ENCODE results near the gene DNAJB5.

The DNAJB5 gene

GRCh38 chr9:35027374-35027773, 37.8 kb downstream of the DNAJB5 start:
- no peaks in the 10 kb centered on the region for H3K4me1 ChIP-seq (ENCODE audit: insufficient read depth, insufficient read length)
- no peaks in the 10 kb centered on the region for H3K27me3 ChIP-seq (ENCODE audit: insufficient read depth, insufficient read length)
- DNase-seq (ENCODE audit: low read depth, low spot score): no peak
- no peaks in the 10 kb centered on the region for H3K36me3 ChIP-seq (ENCODE audit: insufficient read depth, insufficient read length, low read length)
- H3K9ac ChIP-seq (ENCODE audit: insufficient read length, low read depth): no peak overlapping the region
- peaks cover 27% of the 10 kb centered on the region; the same call in 1 of the 2 replicates for H3K9me3 ChIP-seq (ENCODE audit: insufficient read depth, low read length)
- H3K4me3 ChIP-seq (ENCODE audit: insufficient read length, low read depth): no peak overlapping the region
- no peak for TF ChIP-seq SUZ12 (IDR thresholded peaks at IDR 0.05; ENCODE audit: extremely low read depth, insufficient read depth, insufficient read length)
- TF ChIP-seq YY1 (IDR thresholded peaks at IDR 0.05; ENCODE audit: insufficient read depth, insufficient read length): no peak
- no peak for TF ChIP-seq ZNF274 (IDR thresholded peaks at IDR 0.05; ENCODE audit: low read depth, low read length)

- TF ChIP-seq SUZ12 (IDR thresholded peaks at IDR 0.05; ENCODE audit: extremely low read depth, insufficient read depth, insufficient read length): no peak
- no peak for TF ChIP-seq YY1 (IDR thresholded peaks at IDR 0.05; ENCODE audit: insufficient read depth, insufficient read length)
- no peak for TF ChIP-seq ZNF274 (IDR thresholded peaks at IDR 0.05; ENCODE audit: low read depth, low read length)
- no peaks in the 10 kb centered on the region for H3K27me3 ChIP-seq (ENCODE audit: insufficient read depth, insufficient read length)
- no peaks in the 10 kb centered on the region for H3K36me3 ChIP-seq (ENCODE audit: insufficient read depth, insufficient read length, low read length)
- H3K9ac ChIP-seq (ENCODE audit: insufficient read length, low read depth): no peak overlapping the region
- no peak overlapping the region for H3K4me3 ChIP-seq (ENCODE audit: insufficient read length, low read depth)
- DNase-seq (ENCODE audit: low read depth, low spot score): no peak
- peaks cover 27% of the 10 kb centered on the region; the same call in 1 of the 2 replicates for H3K9me3 ChIP-seq (ENCODE audit: insufficient read depth, low read length)
- no peaks in the 10 kb centered on the region for H3K4me1 ChIP-seq (ENCODE audit: insufficient read depth, insufficient read length)
Observed at GRCh38 chr9:35027860-35028259, 38.3 kb downstream of the DNAJB5 start.

GRCh38 chr9:35028341-35028740, 38.8 kb downstream of the DNAJB5 start:
- no peak for DNase-seq (ENCODE audit: low read depth, low spot score)
- Histone ChIP-seq H3K9ac (ENCODE audit: insufficient read length, low read depth) (no peak overlapping the region), H3K27me3 (ENCODE audit: insufficient read depth, insufficient read length) (no peaks in the 10 kb centered on the region), H3K36me3 (ENCODE audit: insufficient read depth, insufficient read length, low read length) (no peaks in the 10 kb centered on the region), H3K9me3 (ENCODE audit: insufficient read depth, low read length) (peaks cover 27% of the 10 kb centered on the region; the same call in 1 of the 2 replicates), H3K4me1 (ENCODE audit: insufficient read depth, insufficient read length) (no peaks in the 10 kb centered on the region), H3K4me3 (ENCODE audit: insufficient read length, low read depth) (no peak overlapping the region)
- TF ChIP-seq YY1 (IDR thresholded peaks at IDR 0.05; ENCODE audit: insufficient read depth, insufficient read length): no peak
- TF ChIP-seq SUZ12 (IDR thresholded peaks at IDR 0.05; ENCODE audit: extremely low read depth, insufficient read depth, insufficient read length): no peak
- TF ChIP-seq ZNF274 (IDR thresholded peaks at IDR 0.05; ENCODE audit: low read depth, low read length): no peak

- no peak for TF ChIP-seq YY1 (IDR thresholded peaks at IDR 0.05; ENCODE audit: insufficient read depth, insufficient read length)
- no peak for TF ChIP-seq ZNF274 (IDR thresholded peaks at IDR 0.05; ENCODE audit: low read depth, low read length)
- TF ChIP-seq SUZ12 (IDR thresholded peaks at IDR 0.05; ENCODE audit: extremely low read depth, insufficient read depth, insufficient read length): no peak
- no peaks in the 10 kb centered on the region for H3K36me3 ChIP-seq (ENCODE audit: insufficient read depth, insufficient read length, low read length)
- DNase-seq (ENCODE audit: low read depth, low spot score): no peak
Observed at GRCh38 chr9:35029241-35029640, 39.7 kb downstream of the DNAJB5 start.

GRCh38 chr9:35029852-35030251, 40.3 kb downstream of the DNAJB5 start:
- no peak overlapping the region for H3K4me3 ChIP-seq (ENCODE audit: insufficient read length, low read depth)
- H3K36me3 ChIP-seq (ENCODE audit: insufficient read depth, insufficient read length, low read length): no peaks in the 10 kb centered on the region
- DNase-seq (ENCODE audit: low read depth, low spot score): no peak
- TF ChIP-seq SUZ12 (IDR thresholded peaks at IDR 0.05; ENCODE audit: extremely low read depth, insufficient read depth, insufficient read length): no peak
- TF ChIP-seq YY1 (IDR thresholded peaks at IDR 0.05; ENCODE audit: insufficient read depth, insufficient read length): no peak
- TF ChIP-seq ZNF274 (IDR thresholded peaks at IDR 0.05; ENCODE audit: low read depth, low read length): no peak
- peaks cover 17% of the 10 kb centered on the region; the same call in 1 of the 2 replicates for H3K9me3 ChIP-seq (ENCODE audit: insufficient read depth, low read length)
- H3K4me1 ChIP-seq (ENCODE audit: insufficient read depth, insufficient read length): no peaks in the 10 kb centered on the region
- H3K27me3 ChIP-seq (ENCODE audit: insufficient read depth, insufficient read length): no peaks in the 10 kb centered on the region
- H3K9ac ChIP-seq (ENCODE audit: insufficient read length, low read depth): no peak overlapping the region

More at GRCh38 chr9:35029241-35029640, 39.7 kb downstream of the DNAJB5 start:
- Histone ChIP-seq H3K9me3 (ENCODE audit: insufficient read depth, low read length) (peaks cover 19% of the 10 kb centered on the region; the same call in 1 of the 2 replicates), H3K4me3 (ENCODE audit: insufficient read length, low read depth) (no peak overlapping the region), H3K27me3 (ENCODE audit: insufficient read depth, insufficient read length) (no peaks in the 10 kb centered on the region), H3K4me1 (ENCODE audit: insufficient read depth, insufficient read length) (no peaks in the 10 kb centered on the region), H3K9ac (ENCODE audit: insufficient read length, low read depth) (no peak overlapping the region)

- no peak for TF ChIP-seq ZNF274 (IDR thresholded peaks at IDR 0.05; ENCODE audit: low read depth, low read length)
- TF ChIP-seq YY1 (IDR thresholded peaks at IDR 0.05; ENCODE audit: insufficient read depth, insufficient read length): no peak
- TF ChIP-seq SUZ12 (IDR thresholded peaks at IDR 0.05; ENCODE audit: extremely low read depth, insufficient read depth, insufficient read length): no peak
- no peaks in the 10 kb centered on the region for H3K36me3 ChIP-seq (ENCODE audit: insufficient read depth, insufficient read length, low read length)
- H3K9me3 ChIP-seq (ENCODE audit: insufficient read depth, low read length): peaks cover 14% of the 10 kb centered on the region; the same call in 1 of the 2 replicates
- no peaks in the 10 kb centered on the region for H3K4me1 ChIP-seq (ENCODE audit: insufficient read depth, insufficient read length)
- no peak for DNase-seq (ENCODE audit: low read depth, low spot score)
- no peak overlapping the region for H3K9ac ChIP-seq (ENCODE audit: insufficient read length, low read depth)
- no peak overlapping the region for H3K4me3 ChIP-seq (ENCODE audit: insufficient read length, low read depth)
- H3K27me3 ChIP-seq (ENCODE audit: insufficient read depth, insufficient read length): no peaks in the 10 kb centered on the region
Observed at GRCh38 chr9:35033101-35033500, 43.6 kb downstream of the DNAJB5 start.

GRCh38 chr9:35035851-35036701, 46.5 kb downstream of the DNAJB5 start:
- peak overlapping the region; percentile 6 for H3K9ac ChIP-seq (ENCODE audit: insufficient read length, low read depth)
- no peak for TF ChIP-seq YY1 (IDR thresholded peaks at IDR 0.05; ENCODE audit: insufficient read depth, insufficient read length)
- TF ChIP-seq ZNF274 (IDR thresholded peaks at IDR 0.05; ENCODE audit: low read depth, low read length): no peak
- TF ChIP-seq SUZ12 (IDR thresholded peaks at IDR 0.05; ENCODE audit: extremely low read depth, insufficient read depth, insufficient read length): no peak
- no peaks in the 10 kb centered on the region for H3K9me3 ChIP-seq (ENCODE audit: insufficient read depth, low read length)
- no peaks in the 10 kb centered on the region for H3K27me3 ChIP-seq (ENCODE audit: insufficient read depth, insufficient read length)
- no peak for DNase-seq (ENCODE audit: low read depth, low spot score)
- no peaks in the 10 kb centered on the region for H3K4me1 ChIP-seq (ENCODE audit: insufficient read depth, insufficient read length)
- no peaks in the 10 kb centered on the region for H3K36me3 ChIP-seq (ENCODE audit: insufficient read depth, insufficient read length, low read length)
- no peak overlapping the region for H3K4me3 ChIP-seq (ENCODE audit: insufficient read length, low read depth)
